ENCODE data around the gene REX1BD. TPM values are rescaled to one million over a fixed set of nuclear protein-coding genes. Genes with fewer than 3 reads are reported as not detected.

REX1BD gene
- total RNA-seq, 1 experiment from 2014 or later = 97.1 TPM

- no peak for TF ChIP-seq REST (IDR thresholded peaks at IDR 0.05; ENCODE audit: low read depth)
- TF ChIP-seq JUND (IDR thresholded peaks at IDR 0.05) = no peak
These were observed 12.2 kb upstream of the REX1BD start (continued) for GRCh38 chr19:18576383-18576782.

- H2AFZ ChIP-seq (ENCODE audit: low read depth, low read length, poor library complexity, severe bottlenecking) = no peak overlapping the region
- no peak overlapping the region for H3K27ac ChIP-seq (ENCODE audit: low read depth, low read length)
- peaks cover 4 to 12% of the 10 kb centered on the region in 2 experiments; a peak in 3 of 4 replicates for H3K4me1 ChIP-seq (ENCODE audit: control insufficient read depth in 1 of 2, insufficient read depth in 2 of 2, low read length in 2 of 2)
- no peaks in the 10 kb centered on the region for H3K27me3 ChIP-seq (ENCODE audit: insufficient read depth, low read length)
- peaks cover 26 to 53% of the 10 kb centered on the region in 2 experiments for H3K36me3 ChIP-seq (ENCODE audit: control insufficient read depth in 1 of 2, insufficient read depth in 2 of 2, low read length in 2 of 2)
- no peaks in the 10 kb centered on the region for H3K9me2 ChIP-seq (ENCODE audit: insufficient read depth)
- H3K4me2 ChIP-seq (ENCODE audit: low read length) = no peak overlapping the region
- no peaks in the 10 kb centered on the region for H3K9me3 ChIP-seq (ENCODE audit: control insufficient read depth in 1 of 2, insufficient read depth in 1 of 2, low read depth in 1 of 2, low read length in 2 of 2)
- no peak for TF ChIP-seq ZFX (IDR thresholded peaks at IDR 0.05)
- no peak for TF ChIP-seq SRF (IDR thresholded peaks at IDR 0.05; ENCODE audit: low read depth)
- TF ChIP-seq POLR2A (IDR thresholded peaks at IDR 0.05; ENCODE audit: borderline replicate concordance, extremely low read depth, insufficient read depth, insufficient read length) = no peak
- TF ChIP-seq ZNF274 (IDR thresholded peaks at IDR 0.05; ENCODE audit: low read depth, low read length) = no peak
- TF ChIP-seq YY1 (IDR thresholded peaks at IDR 0.05; ENCODE audit: extremely low read depth, insufficient replicate concordance, low read depth, low read length) = no peak
- TF ChIP-seq REST (IDR thresholded peaks at IDR 0.05; ENCODE audit: low read depth) = no peak
- TF ChIP-seq CTCF (IDR thresholded peaks at IDR 0.05 in 2 of 3, conservative IDR thresholded peaks at IDR 0.05 in 1 of 3; ENCODE audit: borderline replicate concordance in 1 of 3, insufficient read depth in 1 of 3, low read depth in 2 of 3, low read length in 2 of 3) = no peak
- no peak for TF ChIP-seq EZH2 (IDR thresholded peaks at IDR 0.05)
- no peak for TF ChIP-seq MAX (IDR thresholded peaks at IDR 0.05)
- H3K79me2 ChIP-seq (ENCODE audit: insufficient read depth, low read length) = peaks cover 31% of the 10 kb centered on the region
- ChIA-PET CTCF (interaction anchor here (0.8 kb wide), 1 partner anchor 12 kb away, joined by 3 read pairs; no protein-coding TSS in a partner anchor), POLR2A (interaction anchor here (1.0 kb wide), 1 partner anchor 12 kb away, joined by 4 read pairs; no protein-coding TSS in a partner anchor), RAD21 (ENCODE audit: low non-redundant PET in 1 of 2, low total read pairs in 2 of 2, uncharacterized antibody in 2 of 2, unreplicated experiment in 2 of 2) (no interaction called here)
- no peak overlapping the region for H3K4me3 ChIP-seq (replicated peaks in 1 of 2; ENCODE audit: low read depth in 1 of 2, low read length in 2 of 2)
- no TSS peak for BruUV-seq (replicated peaks)
- H4K20me1 ChIP-seq (ENCODE audit: insufficient read depth) = peaks cover 16% of the 10 kb centered on the region; the same call in 1 of the 2 replicates
- H3K9ac ChIP-seq (ENCODE audit: low read length) = no peak overlapping the region
- DNase-seq (ENCODE audit: low read depth, low spot score) = no peak
- intact Hi-C loops (cut with micrococcal nuclease) = no loop called here
- no peak for ATAC-seq
These were observed 11.2 kb upstream of the REX1BD start for GRCh38 chr19:18577365-18577914.

Data from HCT116 (cell line).